Measurements from ENCODE around the gene MRPL16. TPM values are rescaled to one million over a fixed set of nuclear protein-coding genes. Genes with fewer than 3 reads are reported as not detected.
A peak's percentile ranks its signal among the peaks of the same experiment; 100 is the strongest.
"Not testable (repeated sequence)": the region's sequence is repeated elsewhere in the genome, so short reads cannot be mapped to it uniquely, and the experiment has no call there.

MRPL16 gene
- total RNA-seq, 2 donors from 2014 or later = 51.2 to 92.8 TPM

- peaks cover 39% of the 10 kb centered on the region for H3K36me3 Mint-ChIP-seq (ENCODE audit: low read depth)
- no peak overlapping the region for H3K4me3 Mint-ChIP-seq
- H3K27me3 Mint-ChIP-seq = no peaks in the 10 kb centered on the region
- no peak for ATAC-seq (replicated peaks)
- no peaks in the 10 kb centered on the region for H3K9me3 Mint-ChIP-seq
- H3K27ac Mint-ChIP-seq = no peak overlapping the region
- H3K4me1 Mint-ChIP-seq = no peaks in the 10 kb centered on the region
Observed at GRCh38 chr11:59800390-59801025, 10.1 kb downstream of the MRPL16 start.

- no peak overlapping the region for H3K27ac Mint-ChIP-seq
- no peaks in the 10 kb centered on the region for H3K9me3 Mint-ChIP-seq
- H3K4me3 Mint-ChIP-seq = no peak overlapping the region
- ATAC-seq (replicated peaks) = no peak
- H3K4me1 Mint-ChIP-seq = no peaks in the 10 kb centered on the region
- H3K36me3 Mint-ChIP-seq (ENCODE audit: low read depth) = peaks cover 27% of the 10 kb centered on the region
- no peaks in the 10 kb centered on the region for H3K27me3 Mint-ChIP-seq
Observed at GRCh38 chr11:59794417-59794816, 16.2 kb downstream of the MRPL16 start.

- Mint-ChIP-seq H3K9me3 (no peaks in the 10 kb centered on the region), H3K4me3 (no peak overlapping the region), H3K36me3 (ENCODE audit: low read depth) (peaks cover 40% of the 10 kb centered on the region), H3K27me3 (no peaks in the 10 kb centered on the region), H3K27ac (peak overlapping the region; percentile 0), H3K4me1 (no peaks in the 10 kb centered on the region)
- ATAC-seq (replicated peaks) = no peak
Observed at GRCh38 chr11:59792507-59792906, 18.1 kb downstream of the MRPL16 start.

GRCh38 chr11:59791639-59792038 is 18.9 kb downstream of the MRPL16 start:
- Mint-ChIP-seq H3K36me3 (ENCODE audit: low read depth) (peaks cover 34% of the 10 kb centered on the region), H3K9me3 (no peaks in the 10 kb centered on the region), H3K4me3 (no peak overlapping the region), H3K27ac (no peak overlapping the region), H3K27me3 (peaks cover under 1% of the 10 kb centered on the region), H3K4me1 (peaks cover 2% of the 10 kb centered on the region)
- no peak for ATAC-seq (replicated peaks)

- peaks cover 27% of the 10 kb centered on the region for H3K36me3 Mint-ChIP-seq (ENCODE audit: low read depth)
- peak overlapping the region; percentile 9 for H3K27ac Mint-ChIP-seq
- peaks cover 11% of the 10 kb centered on the region for H3K4me1 Mint-ChIP-seq
- no peak for ATAC-seq (replicated peaks)
- peaks cover 4% of the 10 kb centered on the region for H3K27me3 Mint-ChIP-seq
- H3K4me3 Mint-ChIP-seq = no peak overlapping the region
- H3K9me3 Mint-ChIP-seq = peaks cover 5% of the 10 kb centered on the region
Observed at GRCh38 chr11:59787816-59788215, 22.8 kb downstream of the MRPL16 start.

GRCh38 chr11:59787255-59787588 is 23.4 kb downstream of the MRPL16 start:
- ATAC-seq (replicated peaks) = no peak
- peaks cover 21% of the 10 kb centered on the region for H3K36me3 Mint-ChIP-seq (ENCODE audit: low read depth)
- peak overlapping the region; percentile 9 for H3K27ac Mint-ChIP-seq
- H3K4me1 Mint-ChIP-seq = peaks cover 11% of the 10 kb centered on the region
- no peak overlapping the region for H3K4me3 Mint-ChIP-seq
- H3K27me3 Mint-ChIP-seq = peaks cover 4% of the 10 kb centered on the region
- H3K9me3 Mint-ChIP-seq = peaks cover 5% of the 10 kb centered on the region

- no peak overlapping the region for H3K27ac Mint-ChIP-seq
- peaks cover 5% of the 10 kb centered on the region for H3K9me3 Mint-ChIP-seq
- no peak for ATAC-seq (replicated peaks)
- peaks cover 4% of the 10 kb centered on the region for H3K27me3 Mint-ChIP-seq
- H3K4me3 Mint-ChIP-seq = no peak overlapping the region
- H3K36me3 Mint-ChIP-seq (ENCODE audit: low read depth) = peaks cover 19% of the 10 kb centered on the region
- peaks cover 11% of the 10 kb centered on the region for H3K4me1 Mint-ChIP-seq
Observed at GRCh38 chr11:59785818-59786217, 24.8 kb downstream of the MRPL16 start.

- H3K4me3 Mint-ChIP-seq = peak overlapping the region; percentile 34
- peaks cover 11% of the 10 kb centered on the region for H3K4me1 Mint-ChIP-seq
- peaks cover 17% of the 10 kb centered on the region for H3K36me3 Mint-ChIP-seq (ENCODE audit: low read depth)
- not testable (repeated sequence) for ATAC-seq (replicated peaks); H3K9me3 Mint-ChIP-seq; H3K27me3 Mint-ChIP-seq
- H3K27ac Mint-ChIP-seq = peak overlapping the region; percentile 41
Observed at GRCh38 chr11:59784441-59784840, 26.1 kb downstream of the MRPL16 start.

- Mint-ChIP-seq H3K27ac (peak overlapping the region; percentile 41), H3K4me1 (peaks cover 11% of the 10 kb centered on the region), H3K9me3 (peaks cover 5% of the 10 kb centered on the region), H3K4me3 (peak overlapping the region; percentile 34), H3K36me3 (ENCODE audit: low read depth) (peaks cover 10% of the 10 kb centered on the region), H3K27me3 (peaks cover 4% of the 10 kb centered on the region)
- ATAC-seq (replicated peaks) = peak; percentile 87
Observed at GRCh38 chr11:59783632-59784090, 26.9 kb downstream of the MRPL16 start.

GRCh38 chr11:59782080-59782479 is 28.5 kb downstream of the MRPL16 start:
- Mint-ChIP-seq H3K4me1 (peaks cover 11% of the 10 kb centered on the region), H3K36me3 (ENCODE audit: low read depth) (no peaks in the 10 kb centered on the region), H3K27me3 (peaks cover 4% of the 10 kb centered on the region), H3K27ac (no peak overlapping the region), H3K4me3 (no peak overlapping the region), H3K9me3 (peaks cover 5% of the 10 kb centered on the region)
- no peak for ATAC-seq (replicated peaks)

- Mint-ChIP-seq H3K36me3 (ENCODE audit: low read depth) (peaks cover 11% of the 10 kb centered on the region), H3K4me1 (peaks cover 10% of the 10 kb centered on the region), H3K9me3 (peaks cover 4% of the 10 kb centered on the region), H3K27ac (no peak overlapping the region), H3K4me3 (no peak overlapping the region), H3K27me3 (no peaks in the 10 kb centered on the region)
- ATAC-seq (replicated peaks) = no peak
Observed at GRCh38 chr11:59779487-59779886, 31.1 kb downstream of the MRPL16 start.

- Mint-ChIP-seq H3K4me1 (peaks cover 6% of the 10 kb centered on the region), H3K4me3 (no peak overlapping the region), H3K27ac (no peak overlapping the region), H3K27me3 (no peaks in the 10 kb centered on the region), H3K9me3 (no peaks in the 10 kb centered on the region), H3K36me3 (ENCODE audit: low read depth) (peaks cover 17% of the 10 kb centered on the region)
- no peak for ATAC-seq (replicated peaks)
Observed at GRCh38 chr11:59778122-59778521, 32.5 kb downstream of the MRPL16 start.

GRCh38 chr11:59777104-59777503 is 33.5 kb downstream of the MRPL16 start:
- H3K27ac Mint-ChIP-seq = no peak overlapping the region
- no peaks in the 10 kb centered on the region for H3K9me3 Mint-ChIP-seq
- H3K4me1 Mint-ChIP-seq = peaks cover 6% of the 10 kb centered on the region
- no peaks in the 10 kb centered on the region for H3K27me3 Mint-ChIP-seq
- H3K4me3 Mint-ChIP-seq = no peak overlapping the region
- ATAC-seq (replicated peaks) = no peak
- H3K36me3 Mint-ChIP-seq (ENCODE audit: low read depth) = peaks cover 20% of the 10 kb centered on the region

GRCh38 chr11:59776210-59777066 is 34.1 kb downstream of the MRPL16 start:
- Mint-ChIP-seq H3K27me3 (no peaks in the 10 kb centered on the region), H3K4me1 (peaks cover 10% of the 10 kb centered on the region), H3K4me3 (no peak overlapping the region), H3K36me3 (ENCODE audit: low read depth) (peaks cover 20% of the 10 kb centered on the region), H3K9me3 (no peaks in the 10 kb centered on the region), H3K27ac (no peak overlapping the region)
- peak; percentile 94 for ATAC-seq (replicated peaks)

- no peaks in the 10 kb centered on the region for H3K9me3 Mint-ChIP-seq
- ATAC-seq (replicated peaks) = no peak
- H3K27ac Mint-ChIP-seq = no peak overlapping the region
- H3K27me3 Mint-ChIP-seq = no peaks in the 10 kb centered on the region
- peaks cover 12% of the 10 kb centered on the region for H3K4me1 Mint-ChIP-seq
- peaks cover 20% of the 10 kb centered on the region for H3K36me3 Mint-ChIP-seq (ENCODE audit: low read depth)
- H3K4me3 Mint-ChIP-seq = peak overlapping the region; percentile 2
Observed at GRCh38 chr11:59773083-59773440, 37.5 kb downstream of the MRPL16 start.

Measured in activated T-helper 17 cell treated with anti-CD3 and anti-CD28 coated beads, Interleukin-2, amount 50 U/mL, for 72 hours (primary cell).